Anterior cingulate cortex (tissue), 58 donors: ENCODE results near the gene ENDOG.
"Not testable (repeated sequence)": the region's sequence is repeated elsewhere in the genome, so short reads cannot be mapped to it uniquely, and the experiment has no call there.

Source experiments
- DNase-seq, 58 donors: peaks; one replicate each; lab custom pipeline; 2025; lab: John Stamatoyannopoulos, UW

ENDOG gene

GRCh38 chr9:128825923-128826700, 7.8 kb downstream of the ENDOG start:
- DNase-seq = no peak

GRCh38 chr9:128828267-128828666, 10.0 kb downstream of the ENDOG start:
- no peak for DNase-seq

GRCh38 chr9:128828719-128829452, 10.6 kb downstream of the ENDOG start:
- DNase-seq = no peak

- DNase-seq = peak; percentile 33 to 97 (median 88)
Measured at GRCh38 chr9:128829477-128830251, 11.4 kb downstream of the ENDOG start, which contains the start of gene SPOUT1. TSS of gene SPOUT1 (minus strand) at chr9:128829794. CDS start at chr9:128829780, 14 bp downstream.

GRCh38 chr9:128833696-128834095, 15.4 kb downstream of the ENDOG start:
- no peak for DNase-seq

GRCh38 chr9:128835246-128836210, 17.2 kb downstream of the ENDOG start:
- DNase-seq = no peak

GRCh38 chr9:128836509-128837145, 18.3 kb downstream of the ENDOG start:
- no peak for DNase-seq

GRCh38 chr9:128838338-128838737, 20.0 kb downstream of the ENDOG start:
- DNase-seq = no peak

- DNase-seq = no peak
Measured at GRCh38 chr9:128840524-128840923, 22.2 kb downstream of the ENDOG start.

GRCh38 chr9:128841694-128842492, 23.6 kb downstream of the ENDOG start:
- no peak for DNase-seq

GRCh38 chr9:128843171-128843570, 24.9 kb downstream of the ENDOG start:
- DNase-seq = not testable (repeated sequence)

- DNase-seq = no peak
Measured at GRCh38 chr9:128845186-128845931, 27.1 kb downstream of the ENDOG start.

GRCh38 chr9:128846680-128847030, 28.4 kb downstream of the ENDOG start:
- no peak for DNase-seq

- DNase-seq = no peak
Measured at GRCh38 chr9:128847803-128848202, 29.5 kb downstream of the ENDOG start.

- DNase-seq = not testable (repeated sequence)
Measured at GRCh38 chr9:128851024-128851423, 32.7 kb downstream of the ENDOG start.

GRCh38 chr9:128851779-128852600, 33.7 kb downstream of the ENDOG start:
- peak in 19 of 58 donors; percentile 2 to 54 (median 18) for DNase-seq

- not testable (repeated sequence) for DNase-seq
Measured at GRCh38 chr9:128852646-128853045, 34.3 kb downstream of the ENDOG start.
